ENCODE results near the gene LIME1. TPM values are rescaled to one million over a fixed set of nuclear protein-coding genes. Genes with fewer than 3 reads are reported as not detected.

The LIME1 gene
- total and polyA plus RNA-seq, 4 donors, result 21.2 to 69.0 (median 51.6) TPM

DNA sequence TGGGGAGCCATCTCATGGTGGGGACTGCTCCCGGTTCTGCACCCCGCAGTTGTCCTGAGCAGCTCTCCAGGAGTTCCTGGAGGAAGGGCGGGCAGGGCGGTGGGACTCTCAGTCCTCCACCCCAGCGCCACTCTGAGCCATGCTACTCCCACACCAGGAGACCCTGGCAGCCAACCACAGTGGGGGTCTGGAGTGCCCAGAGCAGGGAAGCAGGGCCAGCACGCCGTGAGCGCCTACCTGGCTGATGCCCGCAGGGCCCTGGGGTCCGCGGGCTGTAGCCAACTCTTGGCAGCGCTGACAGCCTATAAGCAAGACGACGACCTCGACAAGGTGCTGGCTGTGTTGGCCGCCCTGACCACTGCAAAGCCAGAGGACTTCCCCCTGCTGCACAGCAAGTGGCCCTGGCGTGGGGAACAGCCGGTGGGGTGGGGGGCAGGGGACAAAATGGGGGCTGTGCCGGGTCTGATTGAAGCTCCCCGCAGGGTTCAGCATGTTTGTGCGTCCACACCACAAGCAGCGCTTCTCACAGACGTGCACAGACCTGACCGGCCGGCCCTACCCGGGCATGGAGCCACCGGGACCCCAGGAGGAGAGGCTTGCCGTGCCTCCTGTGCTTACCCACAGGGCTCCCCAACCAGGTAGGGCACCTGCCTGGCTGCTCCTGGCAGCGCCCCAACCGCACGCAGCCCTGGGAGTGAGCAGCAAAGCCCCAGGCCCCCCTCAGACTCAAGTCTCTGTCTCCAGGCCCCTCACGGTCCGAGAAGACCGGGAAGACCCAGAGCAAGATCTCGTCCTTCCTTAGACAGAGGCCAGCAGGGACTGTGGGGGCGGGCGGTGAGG is 41.7 kb upstream of the LIME1 start:
- Histone ChIP-seq H3K4me3 (ENCODE audit: low read depth in 1 of 3, low read length in 3 of 3) (no peak overlapping the region), H3K4me1 (ENCODE audit: control insufficient read depth in 4 of 4, insufficient read depth in 4 of 4, low read length in 3 of 4) (peaks cover 7 to 22% (median 13%) of the 10 kb centered on the region in 4 donors), H3K27ac (ENCODE audit: low read depth in 1 of 2, low read length in 2 of 2) (no peak overlapping the region), H3K9me3 (ENCODE audit: control insufficient read depth in 4 of 4, low read length in 3 of 4) (no peaks in the 10 kb centered on the region), H3K27me3 (ENCODE audit: control insufficient read depth in 4 of 4, insufficient read depth in 4 of 4, low read length in 3 of 4) (no peaks in the 10 kb centered on the region), H3K9ac (ENCODE audit: low read depth in 1 of 2, low read length in 2 of 2) (no peak overlapping the region), H3K36me3 (ENCODE audit: control insufficient read depth in 4 of 4, insufficient read depth in 3 of 4, low read depth in 1 of 4, low read length in 3 of 4) (peaks cover 0 to 3% (median 0%) of the 10 kb centered on the region in 4 donors)
- TF ChIP-seq JUND (IDR thresholded peaks at IDR 0.05), result no peak
- TF ChIP-seq, protein P1, sequence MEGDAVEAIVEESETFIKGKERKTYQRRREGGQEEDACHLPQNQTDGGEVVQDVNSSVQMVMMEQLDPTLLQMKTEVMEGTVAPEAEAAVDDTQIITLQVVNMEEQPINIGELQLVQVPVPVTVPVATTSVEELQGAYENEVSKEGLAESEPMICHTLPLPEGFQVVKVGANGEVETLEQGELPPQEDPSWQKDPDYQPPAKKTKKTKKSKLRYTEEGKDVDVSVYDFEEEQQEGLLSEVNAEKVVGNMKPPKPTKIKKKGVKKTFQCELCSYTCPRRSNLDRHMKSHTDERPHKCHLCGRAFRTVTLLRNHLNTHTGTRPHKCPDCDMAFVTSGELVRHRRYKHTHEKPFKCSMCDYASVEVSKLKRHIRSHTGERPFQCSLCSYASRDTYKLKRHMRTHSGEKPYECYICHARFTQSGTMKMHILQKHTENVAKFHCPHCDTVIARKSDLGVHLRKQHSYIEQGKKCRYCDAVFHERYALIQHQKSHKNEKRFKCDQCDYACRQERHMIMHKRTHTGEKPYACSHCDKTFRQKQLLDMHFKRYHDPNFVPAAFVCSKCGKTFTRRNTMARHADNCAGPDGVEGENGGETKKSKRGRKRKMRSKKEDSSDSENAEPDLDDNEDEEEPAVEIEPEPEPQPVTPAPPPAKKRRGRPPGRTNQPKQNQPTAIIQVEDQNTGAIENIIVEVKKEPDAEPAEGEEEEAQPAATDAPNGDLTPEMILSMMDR (IDR thresholded peaks at IDR 0.05; ENCODE audit: low read depth, low read length, missing input control), result no peak
- no peak for TF ChIP-seq FOXA2 (IDR thresholded peaks at IDR 0.05)
- TF ChIP-seq SP1 (IDR thresholded peaks at IDR 0.05), result no peak
- TF ChIP-seq, protein P2, sequence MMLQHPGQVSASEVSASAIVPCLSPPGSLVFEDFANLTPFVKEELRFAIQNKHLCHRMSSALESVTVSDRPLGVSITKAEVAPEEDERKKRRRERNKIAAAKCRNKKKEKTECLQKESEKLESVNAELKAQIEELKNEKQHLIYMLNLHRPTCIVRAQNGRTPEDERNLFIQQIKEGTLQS (IDR thresholded peaks at IDR 0.05), result no peak
- no peak for TF ChIP-seq FOXA1 (IDR thresholded peaks at IDR 0.05)
- TF ChIP-seq, protein P3, sequence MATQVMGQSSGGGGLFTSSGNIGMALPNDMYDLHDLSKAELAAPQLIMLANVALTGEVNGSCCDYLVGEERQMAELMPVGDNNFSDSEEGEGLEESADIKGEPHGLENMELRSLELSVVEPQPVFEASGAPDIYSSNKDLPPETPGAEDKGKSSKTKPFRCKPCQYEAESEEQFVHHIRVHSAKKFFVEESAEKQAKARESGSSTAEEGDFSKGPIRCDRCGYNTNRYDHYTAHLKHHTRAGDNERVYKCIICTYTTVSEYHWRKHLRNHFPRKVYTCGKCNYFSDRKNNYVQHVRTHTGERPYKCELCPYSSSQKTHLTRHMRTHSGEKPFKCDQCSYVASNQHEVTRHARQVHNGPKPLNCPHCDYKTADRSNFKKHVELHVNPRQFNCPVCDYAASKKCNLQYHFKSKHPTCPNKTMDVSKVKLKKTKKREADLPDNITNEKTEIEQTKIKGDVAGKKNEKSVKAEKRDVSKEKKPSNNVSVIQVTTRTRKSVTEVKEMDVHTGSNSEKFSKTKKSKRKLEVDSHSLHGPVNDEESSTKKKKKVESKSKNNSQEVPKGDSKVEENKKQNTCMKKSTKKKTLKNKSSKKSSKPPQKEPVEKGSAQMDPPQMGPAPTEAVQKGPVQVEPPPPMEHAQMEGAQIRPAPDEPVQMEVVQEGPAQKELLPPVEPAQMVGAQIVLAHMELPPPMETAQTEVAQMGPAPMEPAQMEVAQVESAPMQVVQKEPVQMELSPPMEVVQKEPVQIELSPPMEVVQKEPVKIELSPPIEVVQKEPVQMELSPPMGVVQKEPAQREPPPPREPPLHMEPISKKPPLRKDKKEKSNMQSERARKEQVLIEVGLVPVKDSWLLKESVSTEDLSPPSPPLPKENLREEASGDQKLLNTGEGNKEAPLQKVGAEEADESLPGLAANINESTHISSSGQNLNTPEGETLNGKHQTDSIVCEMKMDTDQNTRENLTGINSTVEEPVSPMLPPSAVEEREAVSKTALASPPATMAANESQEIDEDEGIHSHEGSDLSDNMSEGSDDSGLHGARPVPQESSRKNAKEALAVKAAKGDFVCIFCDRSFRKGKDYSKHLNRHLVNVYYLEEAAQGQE (IDR thresholded peaks at IDR 0.05), result no peak
- no peak for TF ChIP-seq TAF1 (conservative IDR thresholded peaks at IDR 0.05)
- WGBS, result 95% methylated on average over 37 of the region's 37 CpGs
- DNase-seq (ENCODE audit: low spot score), result no peak

DNA sequence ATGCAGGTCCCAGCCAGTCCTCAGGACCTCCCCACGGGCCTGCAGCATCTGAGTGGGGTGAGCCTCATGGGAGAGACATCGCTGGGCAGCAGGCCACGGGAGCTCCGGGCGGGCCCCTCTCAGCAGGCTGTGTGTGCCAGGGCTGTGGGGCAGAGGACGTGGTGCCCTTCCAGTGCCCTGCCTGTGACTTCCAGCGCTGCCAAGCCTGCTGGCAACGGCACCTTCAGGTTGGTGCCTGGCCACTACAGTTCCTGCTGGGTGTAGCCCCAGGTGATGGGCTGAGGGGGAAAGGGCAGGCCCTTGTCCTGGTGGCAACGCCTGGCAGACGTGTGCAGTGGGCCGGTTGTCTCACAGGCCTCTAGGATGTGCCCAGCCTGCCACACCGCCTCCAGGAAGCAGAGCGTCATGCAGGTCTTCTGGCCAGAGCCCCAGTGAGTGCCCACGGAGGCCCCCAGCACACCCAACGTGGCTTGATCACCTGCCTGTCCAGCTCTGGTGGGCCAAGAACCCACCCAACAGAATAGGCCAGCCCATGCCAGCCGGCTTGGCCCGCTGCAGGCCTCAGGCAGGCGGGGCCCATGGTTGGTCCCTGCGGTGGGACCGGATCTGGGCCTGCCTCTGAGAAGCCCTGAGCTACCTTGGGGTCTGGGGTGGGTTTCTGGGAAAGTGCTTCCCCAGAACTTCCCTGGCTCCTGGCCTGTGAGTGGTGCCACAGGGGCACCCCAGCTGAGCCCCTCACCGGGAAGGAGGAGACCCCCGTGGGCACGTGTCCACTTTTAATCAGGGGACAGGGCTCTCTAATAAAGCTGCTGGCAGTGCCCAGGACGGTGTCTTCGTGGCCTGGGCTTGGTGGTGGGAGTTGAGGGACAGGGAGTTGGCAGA is 40.8 kb upstream of the LIME1 start:
- 71% methylated on average over 25 of the region's 25 CpGs for WGBS
- no peak overlapping the region for H3K27ac ChIP-seq (ENCODE audit: low read depth in 1 of 2, low read length in 2 of 2)
- TF ChIP-seq FOXA2 (IDR thresholded peaks at IDR 0.05), result no peak
- no peak for TF ChIP-seq TAF1 (conservative IDR thresholded peaks at IDR 0.05)
- TF ChIP-seq, protein P4, sequence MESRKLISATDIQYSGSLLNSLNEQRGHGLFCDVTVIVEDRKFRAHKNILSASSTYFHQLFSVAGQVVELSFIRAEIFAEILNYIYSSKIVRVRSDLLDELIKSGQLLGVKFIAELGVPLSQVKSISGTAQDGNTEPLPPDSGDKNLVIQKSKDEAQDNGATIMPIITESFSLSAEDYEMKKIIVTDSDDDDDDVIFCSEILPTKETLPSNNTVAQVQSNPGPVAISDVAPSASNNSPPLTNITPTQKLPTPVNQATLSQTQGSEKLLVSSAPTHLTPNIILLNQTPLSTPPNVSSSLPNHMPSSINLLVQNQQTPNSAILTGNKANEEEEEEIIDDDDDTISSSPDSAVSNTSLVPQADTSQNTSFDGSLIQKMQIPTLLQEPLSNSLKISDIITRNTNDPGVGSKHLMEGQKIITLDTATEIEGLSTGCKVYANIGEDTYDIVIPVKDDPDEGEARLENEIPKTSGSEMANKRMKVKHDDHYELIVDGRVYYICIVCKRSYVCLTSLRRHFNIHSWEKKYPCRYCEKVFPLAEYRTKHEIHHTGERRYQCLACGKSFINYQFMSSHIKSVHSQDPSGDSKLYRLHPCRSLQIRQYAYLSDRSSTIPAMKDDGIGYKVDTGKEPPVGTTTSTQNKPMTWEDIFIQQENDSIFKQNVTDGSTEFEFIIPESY (IDR thresholded peaks at IDR 0.05), result no peak
- no peaks in the 10 kb centered on the region for H3K27me3 ChIP-seq (ENCODE audit: control insufficient read depth in 4 of 4, insufficient read depth in 4 of 4, low read length in 3 of 4)
- no peak overlapping the region for H3K9ac ChIP-seq (ENCODE audit: low read depth in 1 of 2, low read length in 2 of 2)
- H3K4me3 ChIP-seq (ENCODE audit: low read depth in 1 of 3, low read length in 3 of 3), result no peak overlapping the region
- no peak for DNase-seq (ENCODE audit: low spot score)
- no peaks in the 10 kb centered on the region for H3K9me3 ChIP-seq (ENCODE audit: control insufficient read depth in 4 of 4, low read length in 3 of 4)
- H3K4me1 ChIP-seq (ENCODE audit: control insufficient read depth in 4 of 4, insufficient read depth in 4 of 4, low read length in 3 of 4), result peaks cover 7 to 22% (median 13%) of the 10 kb centered on the region in 4 donors
- peaks cover 0 to 3% (median 1%) of the 10 kb centered on the region in 4 donors for H3K36me3 ChIP-seq (ENCODE audit: control insufficient read depth in 4 of 4, insufficient read depth in 3 of 4, low read depth in 1 of 4, low read length in 3 of 4)

Measured in liver (tissue), 9 donors.